GM20431 (cell line): ENCODE data around the gene ATXN1.

ENCODE experiments used
- in situ Hi-C: fragments of 300-500 bp; cut with MseI, MboI; formaldehyde crosslinking; loops from one replicate; pipeline ENCODE4 v1.15.0; 2020; ENCODE audit warnings: low sequenced_read_pairs; ENCODE audit not compliant: unreplicated experiment

ATXN1 gene

GRCh38 chr6:16749516-16750485, 11.5 kb downstream of the ATXN1 start:
- in situ Hi-C loops = loop anchor here (25.0 kb wide), 1 partner anchor 412 kb away; no protein-coding TSS in a partner anchor

- in situ Hi-C loops = no loop called here
Observed at GRCh38 chr6:16748025-16748319, 13.3 kb downstream of the ATXN1 start.

GRCh38 chr6:16747232-16748024, 13.8 kb downstream of the ATXN1 start:
- in situ Hi-C loops = no loop called here

- in situ Hi-C loops = no loop called here
Observed at GRCh38 chr6:16746812-16747211, 14.4 kb downstream of the ATXN1 start.

- in situ Hi-C loops = no loop called here
Observed at GRCh38 chr6:16746401-16746800, 14.9 kb downstream of the ATXN1 start.

- in situ Hi-C loops = no loop called here
Observed at GRCh38 chr6:16743664-16744210, 17.5 kb downstream of the ATXN1 start.

- in situ Hi-C loops = no loop called here
Observed at GRCh38 chr6:16742116-16742515, 19.1 kb downstream of the ATXN1 start.

- in situ Hi-C loops = no loop called here
Observed at GRCh38 chr6:16741112-16742016, 19.9 kb downstream of the ATXN1 start.

- in situ Hi-C loops = no loop called here
Observed at GRCh38 chr6:16740097-16740496, 21.2 kb downstream of the ATXN1 start.

- in situ Hi-C loops = no loop called here
Observed at GRCh38 chr6:16739329-16739801, 21.9 kb downstream of the ATXN1 start.

GRCh38 chr6:16737925-16738324, 23.3 kb downstream of the ATXN1 start:
- in situ Hi-C loops = no loop called here

- in situ Hi-C loops = no loop called here
Observed at GRCh38 chr6:16736856-16737775, 24.1 kb downstream of the ATXN1 start.

- in situ Hi-C loops = no loop called here
Observed at GRCh38 chr6:16735014-16735413, 26.2 kb downstream of the ATXN1 start.

GRCh38 chr6:16733085-16733484, 28.2 kb downstream of the ATXN1 start:
- in situ Hi-C loops = no loop called here

GRCh38 chr6:16731478-16732051, 29.7 kb downstream of the ATXN1 start:
- in situ Hi-C loops = no loop called here

GRCh38 chr6:16730738-16731477, 30.4 kb downstream of the ATXN1 start:
- in situ Hi-C loops = no loop called here

GRCh38 chr6:16729744-16730143, 31.5 kb downstream of the ATXN1 start:
- in situ Hi-C loops = no loop called here
